HepG2 (cell line): ENCODE results near the gene MTG1. TPM values are rescaled to one million over a fixed set of nuclear protein-coding genes. Genes with fewer than 3 reads are reported as not detected.

Experiments
- AHDC1 ChIP-seq: sonication (generic); formaldehyde crosslinking; IDR thresholded peaks from 2 replicates; pipeline ENCODE4 v1.5.1; 2020; ENCODE audit warnings: mild to moderate bottlenecking, missing genetic modification reagents, borderline replicate concordance
- ELF1 ChIP-seq: sonication (generic); formaldehyde crosslinking; IDR thresholded peaks from 2 replicates; pipeline ENCODE4 v1.4.0; 2020; ENCODE audit warnings: missing genetic modification reagents
- FOXO4 ChIP-seq: sonication (generic); formaldehyde crosslinking; conservative IDR thresholded peaks from 2 replicates; pipeline ENCODE4 v1.8.1; 2023; ENCODE audit warnings: missing genetic modification reagents
- HNF1A ChIP-seq, 2 experiments: sonication (generic) in 1 of 2; formaldehyde crosslinking in 1 of 2; IDR thresholded peaks; 2 replicates each; pipeline versions ENCODE4 v1.4.0 to v1.6.1; 2016 to 2020; ENCODE audit warnings: borderline replicate concordance in 1 of 2, low read depth in 1 of 2, mild to moderate bottlenecking in 1 of 2, missing genetic modification reagents in 1 of 2
- HNF4G ChIP-seq, 2 experiments: sonication (generic) in 1 of 2; formaldehyde crosslinking in 1 of 2; IDR thresholded peaks; 2 replicates each; pipeline versions ENCODE4 v1.4.0 to v1.6.1; 2011 to 2020; ENCODE audit warnings: borderline replicate concordance in 2 of 2, low read depth in 2 of 2, mild to moderate bottlenecking in 2 of 2, low read length in 1 of 2, missing genetic modification reagents in 1 of 2, moderate library complexity in 1 of 2
- HOXD1 ChIP-seq: sonication (generic); formaldehyde crosslinking; IDR thresholded peaks from 2 replicates; pipeline ENCODE4 v1.5.0; 2020; ENCODE audit warnings: missing genetic modification reagents
- SALL2 ChIP-seq: sonication (generic); formaldehyde crosslinking; IDR thresholded peaks from 2 replicates; pipeline ENCODE4 v1.8.1; 2023; ENCODE audit warnings: mild to moderate bottlenecking, missing genetic modification reagents, inconsistent platforms
- SAP130 ChIP-seq: IDR thresholded peaks from 2 replicates; pipeline ENCODE4 v1.6.1; 2016; ENCODE audit warnings: low read depth
- TAF15 ChIP-seq: fragments of 200-400 bp; formaldehyde crosslinking; IDR thresholded peaks from one replicate; pipeline ENCODE4 v1.6.1; 2018; ENCODE audit warnings: mild to moderate bottlenecking, low read depth, low read length; ENCODE audit not compliant: poor library complexity, severe bottlenecking
- TBX2 ChIP-seq: sonication (generic); formaldehyde crosslinking; IDR thresholded peaks from 2 replicates; pipeline ENCODE4 v1.5.0; 2020; ENCODE audit warnings: missing genetic modification reagents, mild to moderate bottlenecking, borderline replicate concordance
- ZBTB43 ChIP-seq: sonication (generic); formaldehyde crosslinking; conservative IDR thresholded peaks from 2 replicates; pipeline ENCODE4 v1.4.0; 2020; ENCODE audit warnings: missing genetic modification reagents
- ZNF292 ChIP-seq: sonication (generic); formaldehyde crosslinking; IDR thresholded peaks from 2 replicates; pipeline ENCODE4 v1.8.1; 2022; ENCODE audit warnings: mild to moderate bottlenecking, low read depth, missing genetic modification reagents, borderline replicate concordance
- ZNF773 ChIP-seq: sonication (generic); formaldehyde crosslinking; IDR thresholded peaks from 2 replicates; pipeline ENCODE4 v1.4.0; 2020; ENCODE audit warnings: missing genetic modification reagents, borderline replicate concordance
- ZNF850 ChIP-seq: sonication (generic); formaldehyde crosslinking; conservative IDR thresholded peaks from 2 replicates; pipeline ENCODE4 v1.9.0; 2021; ENCODE audit warnings: mild to moderate bottlenecking, missing genetic modification reagents
- polyA plus RNA-seq, 8 experiments: library from polyadenylated mRNA; depleted of rRNA in 3 of 8; stranded (reverse) in 7 of 8; unstranded in 1 of 8; fragments of >200 nt; fragmentation: Illumina TruSeq in 4 of 8; extraction: Trizol in 4 of 8; gene quantifications; 2 replicates each; pipeline versions ENCODE4 v1.2.1 to v1.2.3, GENCODE V29; 2011 to 2016; ENCODE audit warnings: low read depth in 4 of 8, missing spikeins in 1 of 8, mixed read lengths in 1 of 8; ENCODE audit not compliant: insufficient read depth in 1 of 8
- total RNA-seq, 5 experiments: library from RNA; depleted of rRNA; stranded (reverse); fragments of >200 nt; fragmentation: Illumina TruSeq; extraction: Trizol; gene quantifications; 2 replicates each; pipeline ENCODE4 v1.2.3, GENCODE V29; 2016; ENCODE audit warnings: low read depth in 1 of 5

MTG1 gene
- total and polyA plus RNA-seq, 2 of the 13 experiments (the other 11 are each of a cell fraction or from before 2014, with no cell fraction given), result 42.0 to 103 TPM

GRCh38 chr10:133358162-133358924, 35.6 kb upstream of the MTG1 start (continued):
- TF ChIP-seq HNF1A (IDR thresholded peaks at IDR 0.05; ENCODE audit: low read depth), result no peak
- TF ChIP-seq HNF1A (CRISPR knock-in tag; IDR thresholded peaks at IDR 0.05; ENCODE audit: borderline replicate concordance), result no peak
- TF ChIP-seq FOXO4 (CRISPR knock-in tag), result no peak
- no peak for TF ChIP-seq ELF1 (CRISPR knock-in tag)
- TF ChIP-seq ZNF850 (CRISPR knock-in tag), result peak; percentile 61; the same call in 1 of the 2 replicates
- no peak for TF ChIP-seq TBX2 (CRISPR knock-in tag)
- no peak for TF ChIP-seq HOXD1
- peak; percentile 74 for TF ChIP-seq SAP130
- peak; percentile 50; the same call in 1 of the 2 replicates for TF ChIP-seq AHDC1
- TF ChIP-seq ZNF773 (CRISPR knock-in tag), result no peak
- no peak for TF ChIP-seq TAF15
- TF ChIP-seq ZNF292, result no peak
- TF ChIP-seq HNF4G (IDR thresholded peaks at IDR 0.05; ENCODE audit: borderline replicate concordance, low read depth, low read length), result 0 out of 2 replicates have a peak, but pooled peaks have one; percentile 30
- TF ChIP-seq HNF4G (CRISPR knock-in tag; IDR thresholded peaks at IDR 0.05; ENCODE audit: borderline replicate concordance, low read depth), result no peak
- no peak for TF ChIP-seq ZBTB43 (CRISPR knock-in tag)
- TF ChIP-seq SALL2 (CRISPR knock-in tag), result no peak
